ENCODE measurements around the gene REEP1.
A peak's percentile ranks its signal among the peaks of the same experiment; 100 is the strongest.
"Not testable (repeated sequence)": the region's sequence is repeated elsewhere in the genome, so short reads cannot be mapped to it uniquely, and the experiment has no call there.

The REEP1 gene

DNA sequence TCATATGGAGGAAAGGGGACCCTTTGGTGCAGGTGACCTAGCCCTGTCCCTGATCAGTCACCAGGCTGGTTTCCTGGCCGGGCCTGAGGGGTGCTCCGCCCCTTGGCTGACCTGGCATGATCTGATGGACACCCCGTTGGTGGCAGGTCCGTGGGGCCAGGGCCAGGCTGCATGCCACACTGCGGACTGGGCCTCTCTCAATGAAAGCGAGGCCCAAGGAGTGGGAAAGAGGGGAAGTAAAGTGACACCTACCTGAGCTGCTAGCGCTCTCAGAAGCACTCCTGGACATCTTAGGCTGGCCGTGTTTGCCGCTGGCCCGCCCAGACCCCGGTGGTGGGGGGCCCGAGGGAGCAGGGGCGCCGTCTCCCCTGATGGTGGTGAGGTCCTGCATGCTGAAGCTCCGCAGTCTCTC lies 105.0 kb downstream of the REEP1 start:
- H3K27ac ChIP-seq: no peak overlapping the region

DNA sequence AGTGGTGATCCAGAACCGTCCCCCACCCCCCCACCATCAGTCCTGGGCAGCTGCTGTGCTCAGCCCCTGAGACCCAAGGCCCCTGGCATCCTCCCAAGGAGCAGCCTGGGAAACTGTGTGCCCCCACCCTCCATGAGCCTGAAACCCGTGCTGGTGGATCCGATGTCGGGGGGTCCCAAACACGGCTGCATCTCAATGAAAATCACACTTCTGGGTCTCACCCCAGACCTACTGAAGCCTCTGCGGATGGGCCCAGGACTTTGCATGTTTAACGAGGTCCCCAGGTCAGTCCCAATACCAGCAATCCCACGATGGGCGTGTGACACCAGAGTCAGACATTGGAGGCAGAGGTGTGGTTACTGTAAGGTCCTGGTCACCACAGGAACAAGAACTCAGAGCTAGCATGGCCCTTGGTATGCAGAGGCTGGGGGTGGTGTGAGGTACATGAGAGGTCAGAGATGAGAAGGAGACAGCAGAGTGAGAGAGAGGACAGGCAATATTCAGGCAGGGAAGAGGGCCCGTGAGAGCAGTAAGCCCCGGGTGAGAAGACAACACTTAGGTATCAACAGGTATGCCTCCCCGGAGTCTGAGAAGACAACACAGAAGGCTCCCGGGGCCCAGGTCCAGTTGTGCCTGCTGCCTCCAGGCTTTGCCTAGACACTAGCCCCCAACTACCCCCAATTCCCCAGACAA lies 105.6 kb downstream of the REEP1 start:
- no peak overlapping the region for H3K27ac ChIP-seq

More for the DNA sequence above, 105.0 kb downstream of the REEP1 start:
- no peak overlapping the region for H3K4me3 ChIP-seq

DNA sequence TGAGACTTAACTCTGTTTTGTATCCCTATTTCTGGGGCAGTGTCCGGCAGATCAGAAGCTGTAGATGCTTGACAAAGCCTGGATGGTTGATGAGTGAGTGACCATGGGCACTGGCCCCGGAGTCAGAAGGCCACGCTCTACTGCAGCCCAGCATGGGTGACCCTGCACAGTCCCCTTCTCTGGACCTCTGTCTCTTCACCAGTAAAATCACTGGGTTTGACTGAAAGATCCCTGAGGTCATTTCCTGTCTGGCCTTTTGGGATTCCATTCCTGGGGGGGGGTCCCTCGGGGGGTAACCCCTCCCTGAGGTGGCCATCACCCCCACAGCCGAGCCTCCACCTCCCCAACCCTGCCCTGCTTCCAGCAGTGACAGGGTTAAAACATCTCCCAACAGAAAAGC lies 106.5 kb downstream of the REEP1 start:
- Histone ChIP-seq H3K4me3 (no peak overlapping the region), H3K27ac (no peak overlapping the region)

More for the DNA sequence above, 105.6 kb downstream of the REEP1 start:
- H3K4me3 ChIP-seq: no peak overlapping the region

DNA sequence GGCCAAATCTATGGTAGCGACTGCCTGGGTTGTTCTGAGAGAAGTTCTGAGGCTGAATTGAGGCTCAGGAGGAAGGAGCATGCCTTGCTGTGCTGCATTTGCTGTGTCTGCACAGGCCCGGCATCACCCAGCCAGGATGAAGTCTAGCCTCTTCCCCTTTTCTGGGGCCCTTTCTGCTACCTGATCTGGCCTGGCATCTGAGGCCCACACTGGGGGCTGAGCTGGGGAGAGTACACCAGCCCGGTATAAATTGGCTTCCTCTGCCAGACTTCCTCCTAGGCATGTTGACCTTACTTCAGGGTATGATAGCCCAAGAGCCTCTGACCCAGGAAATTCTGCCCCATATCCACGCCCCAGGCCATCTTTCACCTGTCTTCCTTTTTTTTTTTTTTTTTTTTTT lies 108.2 kb downstream of the REEP1 start:
- H3K27ac ChIP-seq: no peak overlapping the region

DNA sequence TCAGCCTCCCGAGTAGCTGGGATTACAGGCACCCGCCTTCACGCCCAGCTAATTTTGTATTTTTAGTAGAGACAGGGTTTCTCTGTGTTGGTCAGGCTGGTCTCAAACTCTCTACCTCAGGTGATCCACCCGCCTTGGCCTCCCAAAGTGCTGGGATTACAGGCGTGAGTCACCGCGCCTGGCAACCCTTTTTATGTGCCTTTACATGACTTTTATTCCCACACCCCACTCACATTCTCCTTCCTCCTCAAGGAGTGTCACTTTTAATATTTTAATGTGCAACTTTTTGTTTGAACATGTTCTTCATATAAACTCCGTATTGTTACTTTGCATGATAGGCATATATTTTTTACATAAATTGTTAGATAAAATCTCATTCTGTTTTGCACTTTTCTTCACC lies 108.9 kb downstream of the REEP1 start:
- not testable (repeated sequence) for H3K27ac ChIP-seq, H3K4me3 ChIP-seq

More for the DNA sequence above, 108.2 kb downstream of the REEP1 start:
- H3K4me3 ChIP-seq: no peak overlapping the region

DNA sequence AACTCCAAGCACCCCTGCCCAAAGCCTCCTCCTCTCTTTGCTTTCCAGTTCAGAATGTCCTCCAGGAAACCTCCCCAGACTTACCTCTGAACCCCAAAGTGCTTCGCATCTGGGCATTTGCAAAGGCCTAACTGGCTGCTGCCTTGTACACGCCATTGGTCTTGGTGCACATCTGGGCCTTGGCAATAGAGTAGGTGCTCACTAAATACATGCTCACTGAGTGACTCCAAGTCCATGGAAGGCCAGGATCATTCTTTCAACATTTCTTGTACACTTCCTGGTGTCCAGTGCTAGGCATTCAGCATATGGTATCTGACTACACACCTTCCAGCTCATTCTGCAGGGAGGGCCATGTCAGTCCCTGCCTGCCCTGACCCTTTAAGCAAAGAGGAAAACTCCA lies 109.7 kb downstream of the REEP1 start:
- Histone ChIP-seq H3K27ac (no peak overlapping the region), H3K4me3 (no peak overlapping the region)

DNA sequence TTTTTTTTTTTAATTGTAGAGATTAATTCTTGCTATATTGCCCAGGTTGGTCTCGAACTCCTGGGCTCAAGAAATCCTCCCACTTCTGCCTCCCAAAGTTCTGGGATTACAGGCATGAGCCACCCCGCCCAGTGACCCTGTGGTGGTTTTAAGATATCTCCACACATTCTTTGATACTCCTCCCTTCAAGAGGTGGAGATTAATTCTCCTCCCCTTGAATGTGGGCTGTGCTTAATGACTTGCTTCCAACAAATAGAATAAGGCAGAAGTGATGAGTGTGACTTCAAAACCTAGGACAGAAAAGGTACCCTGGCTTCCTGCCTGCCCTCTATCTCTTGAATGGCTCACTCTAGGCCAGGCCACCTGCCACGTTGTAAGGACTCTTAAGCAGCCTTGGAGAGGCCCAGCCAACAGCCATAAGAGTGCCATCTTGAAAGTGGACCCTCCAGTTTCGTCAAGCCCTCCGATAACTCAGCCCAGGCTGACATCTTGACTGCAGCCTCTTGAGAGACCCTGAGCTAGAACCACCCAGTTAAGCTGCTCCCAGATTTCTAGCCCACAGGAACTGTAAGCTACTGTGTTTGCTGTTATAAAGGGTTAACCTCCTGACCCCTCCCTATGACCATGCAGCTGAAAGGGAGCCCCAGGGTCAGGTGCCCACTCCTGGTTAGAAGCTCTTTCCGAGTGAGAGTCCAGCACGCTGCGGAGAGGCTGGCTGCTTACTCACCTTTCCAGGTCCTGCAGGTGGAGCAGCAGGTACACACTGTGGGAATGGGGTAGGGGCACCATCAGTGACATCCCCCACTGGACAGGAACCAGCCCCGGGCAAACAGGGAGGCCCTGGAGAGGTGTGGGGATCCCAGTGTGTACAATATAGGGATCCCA lies 110.5 kb downstream of the REEP1 start:
- Histone ChIP-seq H3K27ac (no peak overlapping the region), H3K4me3 (no peak overlapping the region)

DNA sequence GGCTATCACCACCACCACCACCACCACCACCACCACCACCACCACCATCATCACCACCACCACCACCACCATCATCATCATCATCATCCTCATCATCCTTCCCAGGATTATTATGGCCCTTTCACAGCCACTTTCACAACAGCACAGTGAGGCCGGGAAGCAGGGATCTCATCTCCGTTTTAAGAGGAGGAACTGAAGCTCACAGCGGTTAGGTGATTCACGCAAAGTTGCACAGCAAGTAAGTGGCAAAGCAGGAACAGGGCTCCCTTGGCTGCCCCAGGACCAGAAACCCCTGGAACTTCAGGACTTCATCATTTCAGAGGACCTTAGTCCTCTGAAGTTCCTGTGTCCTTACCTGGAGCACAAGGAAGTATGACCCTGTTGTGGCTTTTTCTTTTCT lies 111.4 kb downstream of the REEP1 start:
- H3K27ac ChIP-seq: peak overlapping the region in 1 of 21 experiments; percentile 14

DNA sequence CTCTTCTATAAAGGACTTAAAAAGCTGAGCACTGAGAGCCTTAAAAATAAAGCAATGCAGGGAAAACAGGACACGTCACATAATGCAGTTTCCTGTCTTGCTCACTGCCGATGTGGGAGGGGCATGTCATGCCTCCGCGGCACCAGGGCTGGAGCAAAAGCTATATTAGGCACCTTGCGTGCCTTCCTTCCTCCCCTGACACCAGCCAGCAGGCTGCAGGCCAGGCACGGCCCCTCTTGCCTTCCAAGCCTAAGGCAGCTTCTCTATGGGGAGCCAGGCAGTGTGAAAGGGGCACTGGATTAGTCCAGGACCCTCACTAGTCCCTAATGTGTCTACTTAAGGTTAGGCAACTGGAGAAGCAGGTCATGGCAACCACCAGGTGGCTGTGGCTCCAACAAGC lies 111.8 kb downstream of the REEP1 start:
- Histone ChIP-seq H3K27ac (peak overlapping the region in 11 of 21 experiments; percentile 3 to 71 (median 40)), H3K4me3 (no peak overlapping the region)

More for the DNA sequence above, 111.4 kb downstream of the REEP1 start:
- no peak overlapping the region for H3K4me3 ChIP-seq

DNA sequence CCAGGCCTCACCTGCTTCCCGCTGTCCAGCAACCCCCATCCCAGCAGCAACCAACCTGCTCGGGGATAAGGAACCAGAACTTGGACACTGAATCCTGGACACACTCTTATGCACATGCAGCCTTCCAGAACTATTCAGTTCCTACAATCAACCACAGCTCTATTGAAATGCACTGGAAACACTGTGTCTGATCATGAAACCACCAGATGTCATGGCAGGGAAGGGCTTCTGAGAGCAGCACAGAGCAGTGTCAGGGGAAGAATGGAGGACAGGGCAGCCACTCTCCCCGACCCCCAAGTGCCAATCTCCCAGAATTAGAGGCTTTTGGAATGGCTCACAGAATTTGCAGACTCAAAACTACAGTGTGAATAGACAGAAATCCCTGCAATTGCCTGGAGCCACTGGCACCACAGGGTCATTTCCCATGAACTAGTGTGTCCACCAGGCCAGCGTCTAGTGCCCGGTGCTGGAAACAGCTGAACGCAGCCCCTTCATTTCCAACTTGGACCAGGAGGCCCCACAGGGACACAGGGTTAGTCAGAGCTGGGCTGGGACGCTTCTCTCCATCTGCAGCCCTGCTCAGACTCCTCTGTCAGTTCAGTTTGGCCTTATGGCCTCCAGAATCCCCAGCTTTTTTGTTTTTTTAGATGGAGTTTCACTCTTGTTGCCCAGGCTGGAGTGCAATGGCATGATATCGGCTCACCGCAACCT lies 112.6 kb downstream of the REEP1 start:
- Histone ChIP-seq H3K4me3 (no peak overlapping the region), H3K27ac (peak overlapping the region in 15 of 21 experiments; percentile 2 to 74 (median 40))

DNA sequence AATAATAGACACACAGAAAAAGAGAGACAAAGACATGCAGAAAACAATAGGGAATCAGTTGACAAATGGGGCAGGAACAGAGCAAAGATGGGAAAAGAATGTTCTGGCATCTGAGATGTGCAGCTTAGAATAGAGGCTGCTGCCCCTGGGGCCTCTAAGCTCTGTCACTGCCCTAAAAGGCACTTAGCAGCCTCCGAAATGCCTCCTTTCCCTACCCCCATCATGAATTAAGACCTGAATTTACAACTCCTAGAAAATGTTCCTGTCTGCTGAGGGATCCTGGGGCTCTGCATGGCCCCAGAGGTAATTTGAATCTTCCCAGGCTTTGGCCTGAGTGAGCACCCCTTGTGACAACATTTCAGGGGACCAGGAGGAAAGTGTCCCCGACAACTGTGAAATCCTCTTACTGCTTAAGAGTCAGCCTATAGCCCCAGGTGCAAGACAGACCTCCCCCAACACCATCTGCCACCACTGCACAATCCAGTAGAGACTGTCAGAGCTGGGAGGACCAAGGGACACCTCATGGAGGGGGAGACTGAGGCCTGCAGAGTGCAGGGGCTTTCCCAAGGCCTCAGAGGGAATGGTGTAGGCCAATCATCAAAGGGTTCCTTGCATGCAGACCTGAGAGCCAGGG lies 113.4 kb downstream of the REEP1 start:
- H3K4me3 ChIP-seq: no peak overlapping the region
- peak overlapping the region in 6 of 21 experiments; percentile 2 to 63 (median 16) for H3K27ac ChIP-seq

DNA sequence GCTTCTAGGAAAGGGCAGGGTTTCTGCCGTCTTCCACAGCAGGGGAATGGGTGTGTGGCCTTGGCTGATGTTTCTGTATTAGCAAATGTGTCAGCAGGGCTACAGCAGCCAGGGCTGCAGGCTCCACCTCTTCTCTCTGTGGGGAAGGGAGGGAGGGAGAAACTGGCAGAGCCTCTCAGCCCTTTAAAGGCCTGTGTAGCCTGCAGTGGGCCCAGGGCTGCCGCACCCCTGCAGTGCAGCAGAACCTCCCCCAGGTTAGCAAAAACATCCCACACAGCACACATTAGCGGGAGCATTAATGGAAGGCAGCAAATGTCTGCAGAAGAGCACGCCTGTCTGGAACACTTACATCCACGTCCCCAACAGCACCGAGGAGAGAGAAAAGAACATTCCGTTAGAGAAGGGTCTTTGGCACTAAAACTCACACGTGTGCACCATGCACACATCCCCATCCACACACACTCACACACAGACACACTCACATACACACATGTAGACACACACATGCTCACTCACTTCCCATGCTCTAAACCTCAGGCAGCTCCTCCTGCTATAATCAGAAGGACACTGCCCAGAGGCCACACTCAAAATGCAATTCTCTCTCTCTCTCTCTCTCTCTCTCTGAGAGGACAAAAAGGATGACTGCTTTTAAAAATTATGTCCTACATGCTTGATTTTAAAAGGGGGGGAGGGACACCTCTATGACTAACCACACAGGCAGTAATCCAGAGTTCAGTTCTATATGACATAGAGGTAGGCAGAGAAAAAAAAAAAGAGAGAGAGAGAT lies 114.1 kb downstream of the REEP1 start:
- Histone ChIP-seq H3K4me3 (no peak overlapping the region), H3K27ac (peak overlapping the region in 5 of 21 experiments; percentile 2 to 25 (median 5))

DNA sequence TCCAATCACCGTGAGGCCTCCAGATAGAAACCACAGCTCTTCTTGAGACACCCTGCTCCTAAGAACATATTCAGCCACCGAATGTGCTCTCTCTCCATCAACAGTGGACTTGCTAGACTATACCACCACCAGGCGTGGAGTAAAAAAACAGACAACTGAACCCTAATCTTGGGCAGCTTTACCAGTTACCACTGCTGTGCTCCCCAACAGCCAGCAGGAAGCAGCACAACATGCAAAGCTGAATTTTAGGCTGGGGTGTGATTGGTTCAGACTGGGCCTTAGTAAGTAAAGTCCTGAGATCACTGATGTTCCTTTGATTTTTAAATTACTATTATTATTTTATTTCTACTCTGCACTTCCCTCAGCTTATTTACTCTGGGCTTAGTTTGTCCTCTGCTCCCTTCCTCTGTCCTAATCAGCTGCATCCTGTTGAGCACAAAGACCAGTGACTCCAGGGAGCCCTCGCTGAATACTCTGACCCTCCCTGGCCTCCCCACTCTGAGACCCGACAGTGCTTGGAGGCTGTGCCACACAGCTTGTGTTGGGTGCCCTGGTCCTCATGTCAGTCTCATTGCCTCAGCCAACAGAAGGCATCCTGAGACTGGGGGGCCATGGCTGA lies 116.3 kb downstream of the REEP1 start:
- Histone ChIP-seq H3K27ac (no peak overlapping the region), H3K4me3 (no peak overlapping the region)

DNA sequence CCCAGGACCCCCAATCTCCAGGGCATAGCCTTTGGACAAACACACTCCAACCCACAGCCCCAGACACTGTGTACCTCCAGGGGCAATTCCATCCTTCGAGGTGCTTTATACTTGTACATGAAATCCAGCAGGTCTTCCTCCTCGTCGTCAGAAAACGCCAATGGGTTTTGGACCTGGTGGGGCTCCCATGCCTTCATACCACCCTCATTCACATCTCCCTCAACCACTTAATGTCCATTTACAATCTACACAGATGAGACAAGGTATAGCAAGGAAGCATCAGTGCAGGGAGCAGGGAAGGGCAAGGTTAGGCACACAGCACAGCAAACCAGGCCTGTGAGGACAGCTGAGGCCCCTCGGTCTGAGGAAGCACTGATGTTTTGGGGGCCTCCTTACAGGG lies 117.5 kb downstream of the REEP1 start:
- Histone ChIP-seq H3K4me3 (no peak overlapping the region), H3K27ac (no peak overlapping the region)

DNA sequence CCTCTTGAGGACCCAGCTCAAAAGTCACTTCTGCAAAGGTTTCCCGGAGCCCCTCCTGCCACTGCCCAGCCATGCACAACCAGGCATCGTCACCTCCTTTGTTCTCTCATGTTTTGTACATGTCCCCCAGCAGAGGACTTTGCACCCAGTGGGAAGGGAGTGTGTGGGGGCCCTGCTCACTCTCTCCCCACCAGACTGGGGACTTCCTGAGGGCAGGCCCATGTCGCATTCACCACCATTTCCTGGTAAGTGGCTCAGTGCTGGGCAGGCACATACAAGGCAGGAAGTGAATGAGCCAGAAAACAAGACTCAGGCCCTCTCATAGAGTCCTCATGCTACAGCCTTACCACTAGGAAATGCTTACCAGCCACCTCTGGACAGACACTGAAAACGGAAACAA lies 119.3 kb downstream of the REEP1 start:
- no peak overlapping the region for H3K27ac ChIP-seq
- no peak overlapping the region for H3K4me3 ChIP-seq

DNA sequence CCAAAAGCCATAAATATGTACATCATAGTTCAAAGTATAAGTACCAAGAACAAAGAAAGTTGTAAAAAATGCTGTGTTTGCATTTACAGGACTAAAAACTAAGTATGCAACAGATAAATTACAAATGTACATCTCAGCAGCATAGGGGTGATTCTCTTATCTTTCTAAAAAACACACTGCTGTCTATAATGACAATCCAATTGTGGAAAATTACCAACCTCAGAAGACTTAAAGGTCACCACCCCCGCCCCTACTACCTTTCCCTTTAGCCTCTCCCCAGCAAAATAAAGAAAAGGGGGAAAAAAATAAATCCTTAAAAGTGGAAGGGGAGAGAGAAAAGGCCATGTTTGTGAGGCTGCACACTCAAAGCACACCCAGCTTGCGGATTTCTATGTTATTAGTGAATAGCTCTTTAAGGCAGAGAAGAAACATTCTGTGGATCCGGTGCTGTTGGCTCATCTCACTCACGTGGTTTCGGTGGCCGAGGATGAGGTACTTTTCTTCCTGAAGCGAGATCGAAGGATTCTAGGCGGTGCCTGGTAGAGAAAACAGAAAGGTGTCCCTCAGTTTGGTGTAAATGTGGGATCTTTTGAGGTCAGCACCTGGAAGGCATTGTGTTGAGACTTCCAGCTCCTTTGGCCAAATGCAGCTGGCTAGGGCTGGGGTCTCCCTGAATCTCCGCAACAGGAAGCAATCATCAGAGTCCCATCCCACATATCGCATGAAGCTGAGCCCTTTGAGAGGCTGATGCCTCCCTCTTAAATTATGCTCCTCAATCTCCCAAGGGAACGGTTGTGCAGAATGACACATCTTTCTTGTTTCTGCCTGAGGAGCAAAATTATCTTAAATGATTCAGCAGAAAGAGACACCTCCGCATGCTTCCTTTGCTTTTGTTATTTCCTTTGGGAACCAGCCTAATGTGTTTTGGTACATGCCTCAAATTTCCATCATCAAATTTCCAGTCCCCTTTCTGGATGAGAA lies 120.6 kb downstream of the REEP1 start:
- Histone ChIP-seq H3K4me3 (peak overlapping the region in 2 of 7 experiments; percentile 1 to 4), H3K27ac (peak overlapping the region in 2 of 21 experiments; percentile 9 to 46)

DNA sequence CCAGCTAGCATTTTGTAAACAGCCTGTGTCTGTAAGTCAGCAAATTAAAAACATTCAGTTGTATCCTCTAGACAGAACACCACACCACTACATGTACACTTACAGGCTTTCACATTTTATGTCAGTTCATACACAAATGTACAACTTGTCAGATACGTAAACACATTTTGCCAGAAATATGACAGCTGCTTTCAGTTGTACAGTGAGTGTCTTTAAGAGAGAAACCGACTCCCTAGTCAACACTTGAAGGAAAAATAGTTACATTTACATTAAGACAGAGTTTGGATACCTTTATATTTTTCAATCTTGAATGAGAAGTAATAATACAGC lies 123.0 kb downstream of the REEP1 start:
- H3K4me3 ChIP-seq: no peak overlapping the region
- H3K27ac ChIP-seq: no peak overlapping the region
